GM18870 (cell line): ENCODE measurements around the gene ADGRL3.

Experiments
- ATAC-seq: cut with Tn5 transposase; IDR thresholded peaks from one replicate; pipeline ENCODE4 v1.9.1; 2021; ENCODE audit warnings: moderate library complexity; ENCODE audit not compliant: unreplicated experiment

Gene ADGRL3

GRCh38 chr4:61200187-61200915 is at the start of gene ADGRL3:
ADGRL3 (plus strand) TSS chr4:61200326.
- ATAC-seq, result no peak

DNA sequence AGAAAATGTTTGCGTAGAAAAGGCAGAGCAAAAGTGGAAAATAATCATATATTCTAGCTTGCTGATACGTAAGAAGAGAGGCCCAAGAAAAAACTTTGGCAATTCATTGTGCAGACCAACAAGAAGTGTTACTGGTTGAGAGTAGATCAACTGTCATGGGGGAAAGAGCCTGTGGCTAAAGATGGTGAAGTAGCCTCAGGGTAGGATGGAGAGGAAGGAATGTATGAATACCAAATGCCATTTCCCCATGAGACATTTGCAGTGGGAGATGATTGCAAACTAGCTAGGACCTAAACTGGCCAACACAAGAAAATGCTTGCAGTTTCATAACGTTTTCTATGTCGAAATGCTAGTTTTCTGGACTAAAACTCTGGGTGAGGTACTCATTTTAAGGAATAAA is 47.7 kb upstream of the ADGRL3 start:
- no peak for ATAC-seq

- no peak for ATAC-seq
Observed at GRCh38 chr4:61160478-61160877, 39.6 kb upstream of the ADGRL3 start.

DNA sequence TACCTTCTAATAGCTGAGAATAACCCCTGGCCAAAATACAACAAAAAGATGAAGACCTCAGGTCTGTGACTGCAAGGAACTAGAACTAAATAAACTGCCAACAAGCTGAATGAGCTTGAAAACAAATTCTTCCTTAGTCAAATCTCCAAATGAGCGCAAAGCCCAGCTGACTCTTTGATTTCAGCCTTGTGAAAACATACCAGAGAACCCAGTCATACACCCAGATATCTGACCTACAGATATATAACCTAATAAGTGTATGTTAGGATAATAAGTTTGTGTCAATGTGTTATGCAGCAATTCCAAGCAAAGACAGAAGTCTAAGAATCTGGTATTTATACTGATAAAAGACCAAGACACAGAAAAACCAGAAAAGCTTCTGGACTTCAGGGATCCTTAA is 38.0 kb upstream of the ADGRL3 start:
- ATAC-seq, result no peak

- ATAC-seq, result no peak
Observed at GRCh38 chr4:61173799-61174198, 26.3 kb upstream of the ADGRL3 start.

DNA sequence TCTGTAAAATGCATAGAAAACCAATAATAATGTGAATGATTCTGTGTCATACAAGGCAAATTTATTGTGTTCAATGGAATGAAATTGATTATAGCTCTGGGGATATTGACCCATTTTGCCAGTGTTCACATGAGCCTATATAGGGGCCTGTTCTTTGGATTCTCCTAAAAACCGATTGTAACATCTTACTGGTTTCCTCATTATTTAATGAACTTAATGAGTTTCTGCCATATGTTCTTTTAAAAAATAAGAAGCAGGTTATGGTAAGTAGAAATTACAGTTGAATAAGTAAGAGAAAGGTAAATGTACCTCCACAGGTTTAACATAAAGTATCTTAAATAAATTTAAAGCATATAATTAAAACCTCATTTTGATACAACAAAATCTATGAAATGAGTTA is 24.6 kb upstream of the ADGRL3 start:
- ATAC-seq, result no peak

DNA sequence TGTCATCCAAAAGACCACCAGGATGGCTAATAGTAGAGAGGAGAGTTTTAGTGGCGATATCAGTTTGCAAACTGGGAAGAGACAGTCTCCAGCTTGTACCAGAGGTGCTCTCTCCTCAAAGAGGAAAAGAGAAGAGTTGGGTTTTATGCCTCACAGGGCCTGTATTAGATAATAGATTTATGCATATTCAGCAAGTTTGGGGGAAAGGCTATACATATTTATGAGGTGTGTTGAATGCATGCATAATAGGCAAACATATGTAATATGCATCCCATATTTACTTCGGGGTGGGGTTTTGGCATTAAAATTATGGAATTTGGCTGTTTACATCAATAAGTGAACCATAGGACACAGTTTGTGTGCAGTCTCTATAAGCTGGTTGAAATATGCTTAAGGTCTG is 22.8 kb upstream of the ADGRL3 start:
- ATAC-seq, result no peak

DNA sequence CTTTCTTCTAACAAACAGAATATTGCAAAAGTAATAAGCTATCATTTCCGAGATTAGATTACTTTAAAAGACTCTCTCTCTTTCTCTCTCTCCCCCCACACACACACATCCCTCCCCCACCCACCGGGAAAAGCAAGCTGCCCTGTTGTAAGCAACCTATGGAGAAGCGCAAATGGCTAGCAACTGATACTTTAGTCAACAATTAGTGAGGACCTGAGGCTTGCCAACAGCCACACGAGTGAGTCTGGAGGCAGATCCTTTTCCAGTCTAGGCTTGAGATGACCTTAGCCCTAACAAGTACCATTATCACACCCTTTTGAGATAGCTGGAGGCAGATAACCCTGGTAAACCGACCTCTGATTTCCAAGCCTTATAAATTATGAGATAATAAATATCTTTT is 19.7 kb upstream of the ADGRL3 start:
- no peak for ATAC-seq

DNA sequence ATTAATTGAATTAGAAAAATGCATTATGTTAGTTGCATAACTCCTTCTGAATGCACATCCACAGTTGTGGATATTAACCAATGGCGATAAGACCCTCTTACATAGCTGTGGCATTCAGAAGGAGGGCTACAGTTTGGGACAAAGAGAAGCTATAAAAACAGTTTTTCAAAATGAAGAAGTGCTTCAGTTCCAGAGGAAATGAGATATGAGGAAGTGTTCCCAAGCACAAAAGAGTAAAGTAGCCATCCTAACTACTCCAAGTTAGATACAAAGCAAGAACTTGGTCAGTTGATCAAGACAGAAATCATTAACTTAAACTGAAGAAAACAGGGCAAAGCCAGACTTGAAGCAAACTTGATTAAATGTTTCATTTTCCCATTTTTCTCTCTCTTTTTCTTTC is 17.2 kb upstream of the ADGRL3 start:
- ATAC-seq, result no peak

DNA sequence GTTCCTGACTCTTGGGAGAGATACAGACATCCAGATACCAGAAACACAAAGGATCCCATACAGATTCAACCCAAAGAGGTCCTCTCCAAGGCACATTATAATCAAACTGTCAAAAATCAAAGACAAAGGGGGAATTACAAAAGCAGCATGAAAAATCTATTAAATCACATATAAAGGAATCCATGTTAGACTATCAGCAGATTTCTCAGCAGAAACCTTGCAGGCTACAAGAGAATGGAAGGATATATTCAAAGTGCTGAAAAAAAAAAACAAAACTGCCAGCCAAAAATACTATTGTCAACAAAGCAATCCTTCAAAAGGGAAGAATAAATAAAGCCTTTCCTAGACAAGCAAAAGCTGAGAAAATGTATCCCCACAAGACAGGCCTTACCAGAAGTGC is 14.8 kb upstream of the ADGRL3 start:
- ATAC-seq, result no peak

DNA sequence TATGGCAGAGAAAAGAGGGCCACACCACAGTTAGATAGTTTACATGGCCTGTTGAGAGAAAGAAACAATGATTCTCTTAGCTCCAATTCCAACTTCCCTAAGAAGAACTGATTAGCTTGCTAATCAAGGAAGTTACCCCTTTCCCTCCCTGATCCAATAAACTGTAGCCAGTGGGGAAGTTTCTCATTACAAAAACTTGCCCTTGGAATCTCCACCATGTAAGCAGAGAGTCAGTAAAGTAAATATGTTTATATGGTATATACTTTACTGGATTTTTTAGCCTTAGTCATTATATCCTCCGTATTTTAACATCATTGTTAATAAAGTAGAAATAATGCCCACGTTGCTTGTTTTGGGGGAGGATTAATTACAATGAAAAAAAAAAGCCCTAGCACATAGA is 7.7 kb upstream of the ADGRL3 start:
- no peak for ATAC-seq

GRCh38 chr4:61193863-61194262 is 6.3 kb upstream of the ADGRL3 start:
- ATAC-seq, result no peak

DNA sequence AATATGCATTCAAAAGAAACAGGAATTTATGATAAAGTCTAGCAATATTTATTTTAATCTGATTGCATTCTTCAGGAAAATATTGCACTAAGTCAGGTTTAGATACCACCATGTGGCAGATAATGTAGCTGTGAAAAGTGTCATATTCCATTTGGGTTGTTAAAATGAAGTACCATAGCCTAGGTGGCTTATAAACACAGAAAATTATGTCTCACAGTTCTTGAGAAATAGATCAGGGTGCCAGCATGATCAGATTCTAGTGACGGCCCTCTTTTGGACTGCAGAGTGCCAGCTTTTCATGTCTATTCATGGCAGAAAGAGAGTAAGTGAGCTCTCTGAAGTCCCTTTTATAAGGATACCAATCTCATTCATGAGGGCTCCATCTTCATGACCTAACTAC is 5.6 kb upstream of the ADGRL3 start:
- ATAC-seq, result no peak

- ATAC-seq, result no peak
Observed at GRCh38 chr4:61195101-61195500, 5.0 kb upstream of the ADGRL3 start.

GRCh38 chr4:61198686-61199085 is 1.4 kb upstream of the ADGRL3 start:
- no peak for ATAC-seq

DNA sequence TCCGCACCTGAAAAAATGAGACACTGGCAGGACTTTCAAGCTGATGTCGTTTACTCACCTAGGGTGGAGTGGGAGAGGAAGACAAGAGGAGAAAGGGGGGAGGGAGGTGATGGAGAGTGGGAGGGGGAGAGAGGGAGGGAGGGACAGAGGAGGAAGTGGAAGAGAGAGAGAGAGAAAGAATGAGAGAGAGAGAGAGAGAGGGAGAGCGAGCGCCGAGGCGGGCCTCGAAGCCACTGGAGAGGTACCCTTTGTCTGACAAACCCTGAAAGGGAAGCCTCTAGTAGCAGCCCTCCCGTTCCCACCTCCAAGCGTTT is 296 bp upstream of the ADGRL3 start:
- ATAC-seq, result no peak

DNA sequence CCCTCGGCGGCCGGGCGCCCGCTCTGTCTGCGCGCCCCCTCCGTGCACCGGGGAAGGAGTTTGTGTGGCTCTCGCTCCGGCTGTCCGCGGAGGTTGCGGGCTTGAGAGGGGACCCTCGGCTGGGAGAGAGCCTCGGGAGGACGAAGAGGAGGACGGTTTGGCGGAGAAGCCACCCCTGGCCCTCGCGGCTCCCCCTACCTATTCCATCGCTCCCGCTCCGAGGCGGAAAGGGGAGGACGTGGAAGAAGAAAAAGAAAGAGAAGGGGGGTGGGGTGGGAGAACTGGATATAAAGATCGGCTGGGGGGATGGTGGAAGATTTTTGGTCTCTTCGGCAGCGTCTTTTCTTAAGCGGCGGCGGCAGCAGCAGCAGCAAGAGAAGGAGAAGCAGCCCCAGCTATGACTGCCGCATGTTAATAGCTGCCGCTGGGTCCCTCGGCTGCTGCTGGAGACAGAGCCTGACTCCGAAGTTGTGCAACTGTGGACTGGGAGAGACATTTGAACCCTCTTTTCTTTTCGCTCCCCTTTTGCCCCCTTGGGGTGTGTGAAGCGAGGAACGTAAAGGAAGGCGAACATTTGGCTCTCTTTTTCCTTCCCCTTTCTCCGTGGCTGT is 895 bp downstream of the ADGRL3 start:
- no peak for ATAC-seq

GRCh38 chr4:61201561-61201960 is 1.4 kb downstream of the ADGRL3 start:
- no peak for ATAC-seq

GRCh38 chr4:61201961-61202637 is 2.0 kb downstream of the ADGRL3 start:
- no peak for ATAC-seq

DNA sequence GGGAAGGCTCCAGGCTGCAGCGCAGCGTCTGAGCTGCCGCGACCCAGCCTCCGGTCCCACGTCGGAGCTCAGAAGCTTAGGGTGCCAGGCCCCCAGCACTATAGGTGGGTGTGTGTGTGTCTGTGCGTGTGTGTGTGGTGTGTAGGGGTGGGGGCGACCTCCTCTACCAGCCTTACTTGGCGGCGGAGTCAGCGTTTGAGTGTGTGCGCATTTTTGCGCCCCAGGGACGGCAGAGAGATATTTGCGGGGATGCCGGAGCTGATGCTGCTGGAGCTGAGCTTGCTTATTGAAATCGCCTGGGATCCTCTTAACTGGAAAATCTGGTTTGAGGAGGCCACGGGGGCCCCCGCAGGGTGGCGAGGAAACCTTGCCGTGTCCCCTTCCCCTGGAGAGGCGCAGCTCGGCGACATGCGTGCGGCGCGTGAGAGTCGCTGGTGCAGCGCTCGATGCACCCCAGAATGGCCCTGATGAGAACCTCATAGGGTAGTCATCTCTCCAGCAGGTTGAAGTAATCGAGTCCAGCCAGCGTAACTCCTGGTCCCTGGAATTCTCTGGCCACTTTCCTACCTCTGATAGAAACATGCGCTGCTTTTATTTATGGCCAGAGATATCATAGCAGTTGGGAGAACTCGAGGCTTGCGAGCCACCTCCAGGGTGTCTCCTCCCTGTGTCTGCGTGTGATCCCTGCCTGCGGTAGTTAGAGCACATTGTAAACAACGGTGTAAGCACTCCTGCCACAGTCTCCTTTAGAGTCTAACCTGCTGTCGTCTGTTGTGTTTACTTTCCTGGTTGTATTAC is 2.7 kb downstream of the ADGRL3 start:
- no peak for ATAC-seq

DNA sequence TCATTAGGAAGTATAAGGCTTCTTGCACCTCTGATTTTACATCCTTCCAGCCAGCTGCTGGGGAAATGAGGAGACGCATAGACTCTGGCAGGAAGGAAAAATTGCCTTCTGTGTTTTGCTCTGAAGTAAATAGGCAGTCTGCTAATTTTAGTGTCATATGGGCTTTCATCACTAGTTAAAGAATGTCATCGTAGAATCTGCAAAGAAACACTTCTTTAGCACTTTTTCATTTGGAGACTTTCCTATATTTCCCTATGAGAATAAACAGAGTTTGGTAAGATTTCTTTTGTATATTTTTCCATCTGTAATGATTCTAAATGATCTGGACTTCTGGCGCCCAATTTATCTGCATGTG is 3.3 kb downstream of the ADGRL3 start:
- ATAC-seq, result no peak
